ENCODE measurements around the gene TRPM4. TPM values are rescaled to one million over a fixed set of nuclear protein-coding genes. Genes with fewer than 3 reads are reported as not detected.

TRPM4 gene
- total and polyA plus RNA-seq, 2 of the 8 experiments (the other 6 are each of a cell fraction or from before 2014, with no cell fraction given), result 11.3 to 13.3 TPM

DNA sequence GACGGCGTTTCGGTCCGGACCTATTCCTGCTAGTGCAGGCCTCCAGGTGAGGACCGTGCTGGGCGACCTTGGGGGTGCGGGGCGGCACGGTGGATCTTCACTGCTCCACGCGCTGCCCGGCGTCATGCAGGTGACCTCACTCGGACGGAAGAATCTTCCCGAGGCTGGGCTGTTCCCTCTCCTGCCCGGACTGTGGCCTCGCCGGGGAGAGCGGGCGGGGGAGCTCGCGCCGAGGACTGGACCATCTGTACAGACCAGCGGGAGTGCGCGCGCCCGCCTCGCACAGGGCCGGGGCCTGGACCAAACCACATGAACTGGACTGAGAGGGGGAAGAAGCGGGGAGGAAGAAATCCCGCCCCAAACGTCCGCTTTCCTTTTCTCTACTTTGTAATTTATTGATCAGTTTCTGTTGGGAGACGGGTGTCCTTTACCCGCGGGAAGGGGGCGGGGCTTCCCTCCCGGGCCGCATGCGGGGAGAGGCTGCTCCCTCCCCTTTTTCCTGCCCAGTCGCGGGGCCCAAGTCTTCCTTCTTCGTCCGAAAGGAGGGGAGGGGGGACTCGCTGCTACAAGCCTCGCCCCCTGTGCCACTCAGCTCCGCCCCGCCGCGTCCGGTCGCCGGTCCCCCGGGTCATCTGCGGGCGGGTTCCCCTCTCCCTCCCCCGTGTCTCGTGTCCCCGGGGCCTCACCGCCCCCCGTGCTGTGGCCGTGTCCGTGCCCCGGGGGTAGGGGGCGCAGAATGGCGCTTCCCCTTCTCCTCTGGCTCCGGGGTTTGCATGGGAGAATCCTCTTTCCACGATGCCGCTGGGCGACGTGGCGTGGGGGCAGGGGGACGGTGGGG is 7.3 kb upstream of the TRPM4 start (continued):
- TF ChIP-seq CTCF (IDR thresholded peaks at IDR 0.05; ENCODE audit: control extremely low read depth in 1 of 3, insufficient read depth in 1 of 3, low read depth in 1 of 3, low read length in 3 of 3) (no peak), GABPA (IDR thresholded peaks at IDR 0.05; ENCODE audit: borderline replicate concordance, insufficient read depth, low read length) (no peak), POLR2AphosphoS5 (IDR thresholded peaks at IDR 0.05; ENCODE audit: low read depth, low read length) (no peak; the same call in 1 of the 2 replicates), POU5F1 (IDR thresholded peaks at IDR 0.05; ENCODE audit: low read depth, low read length) (no peak), KDM4A (IDR thresholded peaks at IDR 0.05; ENCODE audit: low read depth, low read length, severe bottlenecking) (peak; percentile 80), SIX5 (IDR thresholded peaks at IDR 0.05; ENCODE audit: low read depth, low read length) (peak; percentile 45; the same call in 1 of the 2 replicates)
- TF ChIP-seq, protein P1, sequence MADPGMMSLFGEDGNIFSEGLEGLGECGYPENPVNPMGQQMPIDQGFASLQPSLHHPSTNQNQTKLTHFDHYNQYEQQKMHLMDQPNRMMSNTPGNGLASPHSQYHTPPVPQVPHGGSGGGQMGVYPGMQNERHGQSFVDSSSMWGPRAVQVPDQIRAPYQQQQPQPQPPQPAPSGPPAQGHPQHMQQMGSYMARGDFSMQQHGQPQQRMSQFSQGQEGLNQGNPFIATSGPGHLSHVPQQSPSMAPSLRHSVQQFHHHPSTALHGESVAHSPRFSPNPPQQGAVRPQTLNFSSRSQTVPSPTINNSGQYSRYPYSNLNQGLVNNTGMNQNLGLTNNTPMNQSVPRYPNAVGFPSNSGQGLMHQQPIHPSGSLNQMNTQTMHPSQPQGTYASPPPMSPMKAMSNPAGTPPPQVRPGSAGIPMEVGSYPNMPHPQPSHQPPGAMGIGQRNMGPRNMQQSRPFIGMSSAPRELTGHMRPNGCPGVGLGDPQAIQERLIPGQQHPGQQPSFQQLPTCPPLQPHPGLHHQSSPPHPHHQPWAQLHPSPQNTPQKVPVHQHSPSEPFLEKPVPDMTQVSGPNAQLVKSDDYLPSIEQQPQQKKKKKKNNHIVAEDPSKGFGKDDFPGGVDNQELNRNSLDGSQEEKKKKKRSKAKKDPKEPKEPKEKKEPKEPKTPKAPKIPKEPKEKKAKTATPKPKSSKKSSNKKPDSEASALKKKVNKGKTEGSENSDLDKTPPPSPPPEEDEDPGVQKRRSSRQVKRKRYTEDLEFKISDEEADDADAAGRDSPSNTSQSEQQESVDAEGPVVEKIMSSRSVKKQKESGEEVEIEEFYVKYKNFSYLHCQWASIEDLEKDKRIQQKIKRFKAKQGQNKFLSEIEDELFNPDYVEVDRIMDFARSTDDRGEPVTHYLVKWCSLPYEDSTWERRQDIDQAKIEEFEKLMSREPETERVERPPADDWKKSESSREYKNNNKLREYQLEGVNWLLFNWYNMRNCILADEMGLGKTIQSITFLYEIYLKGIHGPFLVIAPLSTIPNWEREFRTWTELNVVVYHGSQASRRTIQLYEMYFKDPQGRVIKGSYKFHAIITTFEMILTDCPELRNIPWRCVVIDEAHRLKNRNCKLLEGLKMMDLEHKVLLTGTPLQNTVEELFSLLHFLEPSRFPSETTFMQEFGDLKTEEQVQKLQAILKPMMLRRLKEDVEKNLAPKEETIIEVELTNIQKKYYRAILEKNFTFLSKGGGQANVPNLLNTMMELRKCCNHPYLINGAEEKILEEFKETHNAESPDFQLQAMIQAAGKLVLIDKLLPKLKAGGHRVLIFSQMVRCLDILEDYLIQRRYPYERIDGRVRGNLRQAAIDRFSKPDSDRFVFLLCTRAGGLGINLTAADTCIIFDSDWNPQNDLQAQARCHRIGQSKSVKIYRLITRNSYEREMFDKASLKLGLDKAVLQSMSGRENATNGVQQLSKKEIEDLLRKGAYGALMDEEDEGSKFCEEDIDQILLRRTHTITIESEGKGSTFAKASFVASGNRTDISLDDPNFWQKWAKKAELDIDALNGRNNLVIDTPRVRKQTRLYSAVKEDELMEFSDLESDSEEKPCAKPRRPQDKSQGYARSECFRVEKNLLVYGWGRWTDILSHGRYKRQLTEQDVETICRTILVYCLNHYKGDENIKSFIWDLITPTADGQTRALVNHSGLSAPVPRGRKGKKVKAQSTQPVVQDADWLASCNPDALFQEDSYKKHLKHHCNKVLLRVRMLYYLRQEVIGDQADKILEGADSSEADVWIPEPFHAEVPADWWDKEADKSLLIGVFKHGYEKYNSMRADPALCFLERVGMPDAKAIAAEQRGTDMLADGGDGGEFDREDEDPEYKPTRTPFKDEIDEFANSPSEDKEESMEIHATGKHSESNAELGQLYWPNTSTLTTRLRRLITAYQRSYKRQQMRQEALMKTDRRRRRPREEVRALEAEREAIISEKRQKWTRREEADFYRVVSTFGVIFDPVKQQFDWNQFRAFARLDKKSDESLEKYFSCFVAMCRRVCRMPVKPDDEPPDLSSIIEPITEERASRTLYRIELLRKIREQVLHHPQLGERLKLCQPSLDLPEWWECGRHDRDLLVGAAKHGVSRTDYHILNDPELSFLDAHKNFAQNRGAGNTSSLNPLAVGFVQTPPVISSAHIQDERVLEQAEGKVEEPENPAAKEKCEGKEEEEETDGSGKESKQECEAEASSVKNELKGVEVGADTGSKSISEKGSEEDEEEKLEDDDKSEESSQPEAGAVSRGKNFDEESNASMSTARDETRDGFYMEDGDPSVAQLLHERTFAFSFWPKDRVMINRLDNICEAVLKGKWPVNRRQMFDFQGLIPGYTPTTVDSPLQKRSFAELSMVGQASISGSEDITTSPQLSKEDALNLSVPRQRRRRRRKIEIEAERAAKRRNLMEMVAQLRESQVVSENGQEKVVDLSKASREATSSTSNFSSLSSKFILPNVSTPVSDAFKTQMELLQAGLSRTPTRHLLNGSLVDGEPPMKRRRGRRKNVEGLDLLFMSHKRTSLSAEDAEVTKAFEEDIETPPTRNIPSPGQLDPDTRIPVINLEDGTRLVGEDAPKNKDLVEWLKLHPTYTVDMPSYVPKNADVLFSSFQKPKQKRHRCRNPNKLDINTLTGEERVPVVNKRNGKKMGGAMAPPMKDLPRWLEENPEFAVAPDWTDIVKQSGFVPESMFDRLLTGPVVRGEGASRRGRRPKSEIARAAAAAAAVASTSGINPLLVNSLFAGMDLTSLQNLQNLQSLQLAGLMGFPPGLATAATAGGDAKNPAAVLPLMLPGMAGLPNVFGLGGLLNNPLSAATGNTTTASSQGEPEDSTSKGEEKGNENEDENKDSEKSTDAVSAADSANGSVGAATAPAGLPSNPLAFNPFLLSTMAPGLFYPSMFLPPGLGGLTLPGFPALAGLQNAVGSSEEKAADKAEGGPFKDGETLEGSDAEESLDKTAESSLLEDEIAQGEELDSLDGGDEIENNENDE (IDR thresholded peaks at IDR 0.05; ENCODE audit: insufficient replicate concordance, low read length), result no peak
